CD4-positive, alpha-beta T cell treated with Interleukin-6 at 100 ng/mL for 8 hours (primary cell): Measurements from ENCODE around the gene WFS1.

Experiments
- DNase-seq: peaks from one replicate; pipeline ENCODE4 v3.0.0-alpha.2; 2020; ENCODE audit warnings: mixed read lengths, low spot score

Gene WFS1

GRCh38 chr4:6339818-6340445 is 70.3 kb downstream of the WFS1 start:
- no peak for DNase-seq

- DNase-seq, result no peak
Measured at GRCh38 chr4:6340446-6341015, 70.9 kb downstream of the WFS1 start.

- no peak for DNase-seq
Measured at GRCh38 chr4:6341696-6342095, 72.0 kb downstream of the WFS1 start.

- DNase-seq, result no peak
Measured at GRCh38 chr4:6342530-6343293, 73.1 kb downstream of the WFS1 start.

GRCh38 chr4:6343939-6344408 is 74.3 kb downstream of the WFS1 start:
- no peak for DNase-seq

- DNase-seq, result no peak
Measured at GRCh38 chr4:6345096-6345830, 75.6 kb downstream of the WFS1 start.

- DNase-seq, result no peak
Measured at GRCh38 chr4:6345866-6346265, 76.2 kb downstream of the WFS1 start.

- no peak for DNase-seq
Measured at GRCh38 chr4:6346373-6347110, 76.9 kb downstream of the WFS1 start.

GRCh38 chr4:6347511-6348045 is 77.9 kb downstream of the WFS1 start:
- DNase-seq, result no peak

- no peak for DNase-seq
Measured at GRCh38 chr4:6348408-6348807, 78.8 kb downstream of the WFS1 start.

- DNase-seq, result no peak
Measured at GRCh38 chr4:6349896-6350603, 80.4 kb downstream of the WFS1 start.

GRCh38 chr4:6350646-6351045 is 81.0 kb downstream of the WFS1 start:
- no peak for DNase-seq

GRCh38 chr4:6351246-6352000 is 81.8 kb downstream of the WFS1 start:
- no peak for DNase-seq

GRCh38 chr4:6352031-6352692 is 82.5 kb downstream of the WFS1 start:
- DNase-seq, result no peak
